GM23248 (cell line): ENCODE results near the gene NOP53.

Experiments used
- EZH2 ChIP-seq: fragments of 200-600 bp; sonication (generic); IDR thresholded peaks from 2 replicates; pipeline ENCODE4 v1.6.1; 2018; ENCODE audit warnings: antibody characterized with exemption, mild to moderate bottlenecking; ENCODE audit not compliant: insufficient read depth, poor library complexity, severe bottlenecking
- EZH2phosphoT487 ChIP-seq: fragments of 200-600 bp; sonication (generic); IDR thresholded peaks from 2 replicates; pipeline ENCODE4 v1.6.1; 2018; ENCODE audit warnings: antibody characterized with exemption, moderate library complexity, mild to moderate bottlenecking, low read depth; ENCODE audit not compliant: insufficient read depth

DNA sequence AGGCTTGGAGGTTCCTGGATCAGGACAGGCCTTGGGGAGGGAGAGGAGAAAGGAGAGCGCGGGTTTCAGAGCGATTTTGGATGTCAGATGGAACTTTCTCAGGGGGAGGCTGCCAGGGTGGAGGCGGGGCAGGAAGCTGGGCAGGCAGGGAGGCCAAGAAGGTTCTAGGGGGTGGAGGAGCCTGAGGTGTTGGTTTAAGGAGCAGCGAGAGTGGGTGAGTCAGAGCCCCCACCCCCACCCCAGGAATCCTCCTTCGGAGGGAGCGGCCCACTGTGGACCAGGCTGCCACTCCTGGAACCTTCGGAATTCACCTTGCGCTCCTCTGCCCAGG is 15.9 kb upstream of the NOP53 start:
- TF ChIP-seq EZH2 = no peak
- no peak for TF ChIP-seq EZH2phosphoT487
